Mucosa of rectum (tissue), 2 donors: ENCODE data around the gene ABCD3.
"Not testable (repeated sequence)": the region's sequence is repeated elsewhere in the genome, so short reads cannot be mapped to it uniquely, and the experiment has no call there.

Source experiments
- H3K27ac ChIP-seq, 2 donors: one replicate each; pipeline ENCODE4 v1.7.0; 2013; ENCODE audit warnings: inconsistent platforms in 2 of 2, low read depth in 2 of 2, low read length in 2 of 2
- H3K27me3 ChIP-seq, 2 donors: one replicate each; pipeline ENCODE4 v1.7.0; 2013; ENCODE audit warnings: low read length in 2 of 2; ENCODE audit not compliant: control insufficient read depth in 2 of 2, insufficient read depth in 2 of 2
- H3K36me3 ChIP-seq, 2 donors: one replicate each; pipeline ENCODE4 v1.7.0; 2013; ENCODE audit warnings: low read length in 2 of 2; ENCODE audit not compliant: control insufficient read depth in 2 of 2, insufficient read depth in 2 of 2
- H3K4me1 ChIP-seq, 2 donors: one replicate each; pipeline ENCODE4 v1.7.0; 2013; ENCODE audit warnings: low read length in 2 of 2, mild to moderate bottlenecking in 1 of 2; ENCODE audit not compliant: control insufficient read depth in 2 of 2, insufficient read depth in 2 of 2
- H3K4me3 ChIP-seq, 2 donors: one replicate each; pipeline ENCODE4 v1.7.0; 2013; ENCODE audit warnings: low read length in 2 of 2
- H3K9ac ChIP-seq, 2 donors: one replicate each; pipeline ENCODE4 v1.7.0; 2013; ENCODE audit warnings: low read length in 2 of 2, low read depth in 1 of 2, mild to moderate bottlenecking in 1 of 2
- H3K9me3 ChIP-seq, 2 donors: one replicate each; pipeline ENCODE4 v1.7.0; 2013; ENCODE audit warnings: low read length in 2 of 2; ENCODE audit not compliant: control insufficient read depth in 2 of 2
- donor health status: healthy.
- donor health status: Normal muscosa, but diverticular disease.

The ABCD3 gene

GRCh38 chr1:94428927-94429528, 10.8 kb downstream of the ABCD3 start:
- not testable (repeated sequence) for H3K36me3 ChIP-seq, H3K9me3 ChIP-seq, H3K4me3 ChIP-seq, H3K9ac ChIP-seq, H3K27me3 ChIP-seq
- peak overlapping the region; percentile 42 to 46 for H3K27ac ChIP-seq
- peaks cover 7 to 18% of the 10 kb centered on the region in 2 donors for H3K4me1 ChIP-seq

- H3K36me3 ChIP-seq, H3K9me3 ChIP-seq, H3K9ac ChIP-seq, H3K27me3 ChIP-seq, H3K4me3 ChIP-seq: not testable (repeated sequence)
- Histone ChIP-seq H3K4me1 (peaks cover 5 to 18% of the 10 kb centered on the region in 2 donors), H3K27ac (peak overlapping the region in 1 of 2 donors; percentile 46)
Observed at GRCh38 chr1:94430066-94430465, 11.9 kb downstream of the ABCD3 start.

GRCh38 chr1:94433866-94434265, 15.7 kb downstream of the ABCD3 start:
- Histone ChIP-seq H3K4me3 (no peak overlapping the region), H3K9ac (no peak overlapping the region), H3K27ac (no peak overlapping the region), H3K36me3 (peaks cover 2 to 3% of the 10 kb centered on the region in 2 donors), H3K9me3 (peaks cover 3 to 5% of the 10 kb centered on the region in 2 donors), H3K27me3 (no peaks in the 10 kb centered on the region), H3K4me1 (peaks cover 12 to 13% of the 10 kb centered on the region in 2 donors)

- Histone ChIP-seq H3K36me3 (peaks cover 0 to 3% of the 10 kb centered on the region in 2 donors), H3K4me3 (no peak overlapping the region), H3K9ac (no peak overlapping the region), H3K4me1 (peaks cover 10% of the 10 kb centered on the region in 2 donors), H3K27me3 (no peaks in the 10 kb centered on the region), H3K9me3 (peaks cover 3 to 5% of the 10 kb centered on the region in 2 donors), H3K27ac (no peak overlapping the region)
Observed at GRCh38 chr1:94434365-94435045, 16.3 kb downstream of the ABCD3 start.

- Histone ChIP-seq H3K9me3 (peaks cover 3 to 5% of the 10 kb centered on the region in 2 donors), H3K27ac (no peak overlapping the region)
Observed at GRCh38 chr1:94438692-94439276, 20.6 kb downstream of the ABCD3 start.

GRCh38 chr1:94440088-94440487, 21.9 kb downstream of the ABCD3 start:
- H3K36me3 ChIP-seq = peaks cover 0 to 3% of the 10 kb centered on the region in 2 donors
- no peaks in the 10 kb centered on the region for H3K27me3 ChIP-seq
- H3K9me3 ChIP-seq = peaks cover 3 to 9% of the 10 kb centered on the region in 2 donors
- no peak overlapping the region for H3K9ac ChIP-seq
- H3K27ac ChIP-seq = no peak overlapping the region
- no peak overlapping the region for H3K4me3 ChIP-seq
- peaks cover 7 to 8% of the 10 kb centered on the region in 2 donors for H3K4me1 ChIP-seq

More at GRCh38 chr1:94438692-94439276, 20.6 kb downstream of the ABCD3 start:
- Histone ChIP-seq H3K4me3 (peak overlapping the region in 1 of 2 donors; percentile 5), H3K4me1 (peaks cover 7 to 8% of the 10 kb centered on the region in 2 donors), H3K27me3 (no peaks in the 10 kb centered on the region), H3K9ac (no peak overlapping the region), H3K36me3 (peaks cover 0 to 3% of the 10 kb centered on the region in 2 donors)

- not testable (repeated sequence) for H3K4me3 ChIP-seq, H3K27me3 ChIP-seq, H3K36me3 ChIP-seq, H3K9me3 ChIP-seq, H3K9ac ChIP-seq, H3K27ac ChIP-seq, H3K4me1 ChIP-seq
Observed at GRCh38 chr1:94443067-94443466, 24.9 kb downstream of the ABCD3 start.

GRCh38 chr1:94444819-94445218, 26.6 kb downstream of the ABCD3 start:
- H3K9ac ChIP-seq, H3K36me3 ChIP-seq, H3K4me3 ChIP-seq, H3K4me1 ChIP-seq, H3K27ac ChIP-seq, H3K27me3 ChIP-seq: not testable (repeated sequence)
- peaks cover 7 to 14% of the 10 kb centered on the region in 2 donors for H3K9me3 ChIP-seq

- H3K27me3 ChIP-seq, H3K9ac ChIP-seq, H3K4me1 ChIP-seq, H3K27ac ChIP-seq, H3K4me3 ChIP-seq: not testable (repeated sequence)
- H3K9me3 ChIP-seq = peaks cover 12 to 17% of the 10 kb centered on the region in 2 donors
- H3K36me3 ChIP-seq = peaks cover 13 to 15% of the 10 kb centered on the region in 2 donors
Observed at GRCh38 chr1:94445733-94446132, 27.5 kb downstream of the ABCD3 start.

- not testable (repeated sequence) for H3K27me3 ChIP-seq
- peaks cover 12 to 21% of the 10 kb centered on the region in 2 donors for H3K9me3 ChIP-seq
Observed at GRCh38 chr1:94446177-94446576, 28.0 kb downstream of the ABCD3 start.

More at GRCh38 chr1:94446177-94446576, 28.0 kb downstream of the ABCD3 start:
- H3K9ac ChIP-seq, H3K27ac ChIP-seq, H3K4me3 ChIP-seq, H3K4me1 ChIP-seq: not testable (repeated sequence)
- H3K36me3 ChIP-seq = peaks cover 13 to 15% of the 10 kb centered on the region in 2 donors
